HepG2 (cell line): Measurements from ENCODE around the gene JPH2. TPM values are rescaled to one million over a fixed set of nuclear protein-coding genes. Genes with fewer than 3 reads are reported as not detected.

ENCODE experiments used
- HIVEP1 ChIP-seq: sonication (generic); formaldehyde crosslinking; IDR thresholded peaks from 2 replicates; pipeline ENCODE4 v1.4.0; 2020; ENCODE audit warnings: mild to moderate bottlenecking, missing genetic modification reagents
- KAT8 ChIP-seq: IDR thresholded peaks from 2 replicates; pipeline ENCODE4 v1.6.1; 2016; ENCODE audit warnings: missing genetic modification reagents, missing compliant biosample characterization
- MAZ ChIP-seq, 2 experiments: sonication (generic) in 1 of 2; formaldehyde crosslinking in 1 of 2; IDR thresholded peaks; 2 replicates each; pipeline versions ENCODE4 v1.5.0 to v1.6.1; 2012 to 2020; ENCODE audit warnings: low read depth in 2 of 2, mild to moderate bottlenecking in 2 of 2, borderline replicate concordance in 1 of 2, improper control_type of control experiment in 1 of 2, low read length in 1 of 2, missing genetic modification reagents in 1 of 2, moderate library complexity in 1 of 2
- RFXANK ChIP-seq: IDR thresholded peaks from 2 replicates; pipeline ENCODE4 v1.6.1; 2016
- YEATS2 ChIP-seq: sonication (generic); formaldehyde crosslinking; IDR thresholded peaks from 2 replicates; pipeline ENCODE4 v1.4.0; 2020; ENCODE audit warnings: missing genetic modification reagents, borderline replicate concordance
- ZFP36L1 ChIP-seq: sonication (generic); formaldehyde crosslinking; IDR thresholded peaks from 2 replicates; pipeline ENCODE4 v1.8.0; 2022; ENCODE audit warnings: mild to moderate bottlenecking, missing genetic modification reagents, moderate library complexity
- ZNF12 ChIP-seq: sonication (generic); formaldehyde crosslinking; IDR thresholded peaks from 2 replicates; pipeline ENCODE4 v1.5.0; 2020; ENCODE audit warnings: missing genetic modification reagents
- ZNF136 ChIP-seq: sonication (generic); formaldehyde crosslinking; IDR thresholded peaks from 2 replicates; pipeline ENCODE4 v1.8.1; 2022; ENCODE audit warnings: low read depth, mild to moderate bottlenecking, moderate library complexity, missing genetic modification reagents
- ZNF234 ChIP-seq: sonication (generic); formaldehyde crosslinking; conservative IDR thresholded peaks from 2 replicates; pipeline ENCODE4 v1.5.1; 2020; ENCODE audit warnings: mild to moderate bottlenecking, missing genetic modification reagents
- ZNF263 ChIP-seq: sonication (generic); formaldehyde crosslinking; IDR thresholded peaks from 2 replicates; pipeline ENCODE4 v1.4.0; 2020; ENCODE audit warnings: missing genetic modification reagents
- ZNF570 ChIP-seq: sonication (generic); formaldehyde crosslinking; IDR thresholded peaks from 2 replicates; pipeline ENCODE4 v1.4.0; 2020; ENCODE audit warnings: mild to moderate bottlenecking, missing genetic modification reagents, borderline replicate concordance
- ZNF674 ChIP-seq: sonication (generic); formaldehyde crosslinking; IDR thresholded peaks from 2 replicates; pipeline ENCODE4 v1.5.0; 2020; ENCODE audit warnings: low read depth, mild to moderate bottlenecking, missing genetic modification reagents
- ZNF761 ChIP-seq: sonication (generic); formaldehyde crosslinking; conservative IDR thresholded peaks from 2 replicates; pipeline ENCODE4 v1.4.0; 2020; ENCODE audit warnings: mild to moderate bottlenecking, missing genetic modification reagents
- ZSCAN22 ChIP-seq: sonication (generic); formaldehyde crosslinking; IDR thresholded peaks from 2 replicates; pipeline ENCODE4 v1.4.0; 2020; ENCODE audit warnings: mild to moderate bottlenecking, missing genetic modification reagents
- polyA plus RNA-seq, 8 experiments: library from polyadenylated mRNA; depleted of rRNA in 3 of 8; stranded (reverse) in 7 of 8; unstranded in 1 of 8; fragments of >200 nt; fragmentation: Illumina TruSeq in 4 of 8; extraction: Trizol in 4 of 8; gene quantifications; 2 replicates each; pipeline versions ENCODE4 v1.2.1 to v1.2.3, GENCODE V29; 2011 to 2016; ENCODE audit warnings: low read depth in 4 of 8, missing spikeins in 1 of 8, mixed read lengths in 1 of 8; ENCODE audit not compliant: insufficient read depth in 1 of 8
- total RNA-seq, 5 experiments: library from RNA; depleted of rRNA; stranded (reverse); fragments of >200 nt; fragmentation: Illumina TruSeq; extraction: Trizol; gene quantifications; 2 replicates each; pipeline ENCODE4 v1.2.3, GENCODE V29; 2016; ENCODE audit warnings: low read depth in 1 of 5
- TF ChIP-seq, protein P1 (sequence below): sonication (generic); formaldehyde crosslinking; IDR thresholded peaks from 2 replicates; pipeline ENCODE4; 2020; ENCODE audit warnings: missing genetic modification reagents, mild to moderate bottlenecking, borderline replicate concordance
- TF ChIP-seq, protein P2 (sequence below): sonication (generic); formaldehyde crosslinking; IDR thresholded peaks from 2 replicates; pipeline ENCODE4 v1.4.0; 2020; ENCODE audit warnings: mild to moderate bottlenecking, missing genetic modification reagents
- TF ChIP-seq, protein P3 (sequence below): sonication (generic); formaldehyde crosslinking; IDR thresholded peaks from 2 replicates; pipeline ENCODE4 v1.9.0; 2022; ENCODE audit warnings: low read depth, missing genetic modification reagents
- TF ChIP-seq, protein P4 (sequence below): sonication (generic); formaldehyde crosslinking; IDR thresholded peaks from 2 replicates; pipeline ENCODE4 v1.4.0; 2020; ENCODE audit warnings: missing genetic modification reagents, borderline replicate concordance
- TF ChIP-seq, protein P5 (sequence below): sonication (generic); formaldehyde crosslinking; IDR thresholded peaks from 2 replicates; pipeline ENCODE4 v1.5.1; 2020; ENCODE audit warnings: missing genetic modification reagents, mild to moderate bottlenecking, borderline replicate concordance

Gene JPH2
- total and polyA plus RNA-seq, 2 of the 13 experiments (the other 11 are each of a cell fraction or from before 2014, with no cell fraction given), result 0.42 TPM; not detected in 1

DNA sequence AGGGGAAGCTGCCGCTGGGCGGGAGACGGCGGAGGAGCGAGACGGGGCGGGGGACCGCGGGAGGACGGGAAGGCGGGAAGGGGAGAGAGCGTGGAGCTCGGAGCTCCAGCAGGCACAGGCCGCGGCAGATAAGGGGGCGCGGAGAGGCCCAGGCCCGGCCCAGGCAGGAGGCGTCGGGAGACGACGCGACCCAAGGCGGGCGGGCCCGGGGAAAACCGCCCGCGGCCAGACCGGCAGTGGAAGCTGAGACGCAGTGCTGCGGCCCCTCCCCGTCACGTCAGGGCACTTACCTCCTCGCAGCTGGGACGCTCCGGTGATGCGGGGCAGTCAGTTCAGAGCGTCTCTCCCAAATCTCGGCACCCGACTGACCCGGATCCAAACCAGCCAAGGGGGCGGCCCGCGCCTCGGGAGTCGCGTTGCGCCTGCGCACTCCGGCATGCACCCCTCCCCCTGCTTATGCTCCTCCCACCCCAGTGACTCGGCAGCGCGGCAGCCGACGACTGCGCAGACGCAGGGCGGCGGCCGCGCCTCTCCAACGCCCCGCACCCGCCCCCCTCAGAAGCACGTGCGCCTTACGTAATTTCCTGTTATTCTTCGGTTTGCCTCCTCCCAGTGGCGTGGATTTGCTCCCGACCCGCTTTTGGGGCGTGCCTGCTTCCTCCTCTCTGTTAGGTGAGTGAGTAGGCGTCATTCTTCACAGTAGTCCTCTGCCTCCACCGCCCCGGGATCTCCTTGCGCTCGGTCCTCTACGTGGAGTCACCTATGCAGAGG lies 23.6 kb upstream of the JPH2 start, which contains the start of gene OSER1 (continued):
- TF ChIP-seq, protein P1, sequence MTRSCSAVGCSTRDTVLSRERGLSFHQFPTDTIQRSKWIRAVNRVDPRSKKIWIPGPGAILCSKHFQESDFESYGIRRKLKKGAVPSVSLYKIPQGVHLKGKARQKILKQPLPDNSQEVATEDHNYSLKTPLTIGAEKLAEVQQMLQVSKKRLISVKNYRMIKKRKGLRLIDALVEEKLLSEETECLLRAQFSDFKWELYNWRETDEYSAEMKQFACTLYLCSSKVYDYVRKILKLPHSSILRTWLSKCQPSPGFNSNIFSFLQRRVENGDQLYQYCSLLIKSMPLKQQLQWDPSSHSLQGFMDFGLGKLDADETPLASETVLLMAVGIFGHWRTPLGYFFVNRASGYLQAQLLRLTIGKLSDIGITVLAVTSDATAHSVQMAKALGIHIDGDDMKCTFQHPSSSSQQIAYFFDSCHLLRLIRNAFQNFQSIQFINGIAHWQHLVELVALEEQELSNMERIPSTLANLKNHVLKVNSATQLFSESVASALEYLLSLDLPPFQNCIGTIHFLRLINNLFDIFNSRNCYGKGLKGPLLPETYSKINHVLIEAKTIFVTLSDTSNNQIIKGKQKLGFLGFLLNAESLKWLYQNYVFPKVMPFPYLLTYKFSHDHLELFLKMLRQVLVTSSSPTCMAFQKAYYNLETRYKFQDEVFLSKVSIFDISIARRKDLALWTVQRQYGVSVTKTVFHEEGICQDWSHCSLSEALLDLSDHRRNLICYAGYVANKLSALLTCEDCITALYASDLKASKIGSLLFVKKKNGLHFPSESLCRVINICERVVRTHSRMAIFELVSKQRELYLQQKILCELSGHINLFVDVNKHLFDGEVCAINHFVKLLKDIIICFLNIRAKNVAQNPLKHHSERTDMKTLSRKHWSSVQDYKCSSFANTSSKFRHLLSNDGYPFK (CRISPR knock-in tag), result peak; percentile 85; the same call in 1 of the 2 replicates
- TF ChIP-seq ZNF570 (CRISPR knock-in tag) (no peak), KAT8 (CRISPR knock-in tag) (peak; percentile 92), ZFP36L1 (CRISPR knock-in tag) (peak; percentile 48; the same call in 1 of the 2 replicates), HIVEP1 (CRISPR knock-in tag) (peak; percentile 94), RFXANK (CRISPR knock-in tag) (no peak), ZNF263 (CRISPR knock-in tag) (peak; percentile 12; the same call in 1 of the 2 replicates), ZNF761 (CRISPR knock-in tag) (no peak; the same call in 1 of the 2 replicates), ZNF674 (CRISPR knock-in tag) (0 out of 2 replicates have a peak, but pooled peaks have one; percentile 85), MAZ (IDR thresholded peaks at IDR 0.05; ENCODE audit: borderline replicate concordance, low read depth, low read length) (peak; percentile 100), MAZ (CRISPR knock-in tag; IDR thresholded peaks at IDR 0.05; ENCODE audit: low read depth) (peak; percentile 98), ZNF234 (CRISPR knock-in tag) (peak; percentile 96), ZNF136 (peak; percentile 11; the same call in 1 of the 2 replicates), YEATS2 (CRISPR knock-in tag) (peak; percentile 92; the same call in 1 of the 2 replicates), ZSCAN22 (CRISPR knock-in tag) (no peak), ZNF12 (peak; percentile 92)
- TF ChIP-seq, protein P2, sequence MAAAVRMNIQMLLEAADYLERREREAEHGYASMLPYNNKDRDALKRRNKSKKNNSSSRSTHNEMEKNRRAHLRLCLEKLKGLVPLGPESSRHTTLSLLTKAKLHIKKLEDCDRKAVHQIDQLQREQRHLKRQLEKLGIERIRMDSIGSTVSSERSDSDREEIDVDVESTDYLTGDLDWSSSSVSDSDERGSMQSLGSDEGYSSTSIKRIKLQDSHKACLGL, result peak; percentile 8; the same call in 1 of the 2 replicates
- TF ChIP-seq, protein P3, sequence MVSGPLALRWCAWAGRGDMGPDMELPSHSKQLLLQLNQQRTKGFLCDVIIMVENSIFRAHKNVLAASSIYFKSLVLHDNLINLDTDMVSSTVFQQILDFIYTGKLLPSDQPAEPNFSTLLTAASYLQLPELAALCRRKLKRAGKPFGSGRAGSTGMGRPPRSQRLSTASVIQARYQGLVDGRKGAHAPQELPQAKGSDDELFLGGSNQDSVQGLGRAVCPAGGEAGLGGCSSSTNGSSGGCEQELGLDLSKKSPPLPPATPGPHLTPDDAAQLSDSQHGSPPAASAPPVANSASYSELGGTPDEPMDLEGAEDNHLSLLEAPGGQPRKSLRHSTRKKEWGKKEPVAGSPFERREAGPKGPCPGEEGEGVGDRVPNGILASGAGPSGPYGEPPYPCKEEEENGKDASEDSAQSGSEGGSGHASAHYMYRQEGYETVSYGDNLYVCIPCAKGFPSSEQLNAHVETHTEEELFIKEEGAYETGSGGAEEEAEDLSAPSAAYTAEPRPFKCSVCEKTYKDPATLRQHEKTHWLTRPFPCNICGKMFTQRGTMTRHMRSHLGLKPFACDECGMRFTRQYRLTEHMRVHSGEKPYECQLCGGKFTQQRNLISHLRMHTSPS, result no peak
- TF ChIP-seq, protein P4, sequence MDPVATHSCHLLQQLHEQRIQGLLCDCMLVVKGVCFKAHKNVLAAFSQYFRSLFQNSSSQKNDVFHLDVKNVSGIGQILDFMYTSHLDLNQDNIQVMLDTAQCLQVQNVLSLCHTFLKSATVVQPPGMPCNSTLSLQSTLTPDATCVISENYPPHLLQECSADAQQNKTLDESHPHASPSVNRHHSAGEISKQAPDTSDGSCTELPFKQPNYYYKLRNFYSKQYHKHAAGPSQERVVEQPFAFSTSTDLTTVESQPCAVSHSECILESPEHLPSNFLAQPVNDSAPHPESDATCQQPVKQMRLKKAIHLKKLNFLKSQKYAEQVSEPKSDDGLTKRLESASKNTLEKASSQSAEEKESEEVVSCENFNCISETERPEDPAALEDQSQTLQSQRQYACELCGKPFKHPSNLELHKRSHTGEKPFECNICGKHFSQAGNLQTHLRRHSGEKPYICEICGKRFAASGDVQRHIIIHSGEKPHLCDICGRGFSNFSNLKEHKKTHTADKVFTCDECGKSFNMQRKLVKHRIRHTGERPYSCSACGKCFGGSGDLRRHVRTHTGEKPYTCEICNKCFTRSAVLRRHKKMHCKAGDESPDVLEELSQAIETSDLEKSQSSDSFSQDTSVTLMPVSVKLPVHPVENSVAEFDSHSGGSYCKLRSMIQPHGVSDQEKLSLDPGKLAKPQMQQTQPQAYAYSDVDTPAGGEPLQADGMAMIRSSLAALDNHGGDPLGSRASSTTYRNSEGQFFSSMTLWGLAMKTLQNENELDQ (CRISPR knock-in tag), result peak; percentile 48
- TF ChIP-seq, protein P5, sequence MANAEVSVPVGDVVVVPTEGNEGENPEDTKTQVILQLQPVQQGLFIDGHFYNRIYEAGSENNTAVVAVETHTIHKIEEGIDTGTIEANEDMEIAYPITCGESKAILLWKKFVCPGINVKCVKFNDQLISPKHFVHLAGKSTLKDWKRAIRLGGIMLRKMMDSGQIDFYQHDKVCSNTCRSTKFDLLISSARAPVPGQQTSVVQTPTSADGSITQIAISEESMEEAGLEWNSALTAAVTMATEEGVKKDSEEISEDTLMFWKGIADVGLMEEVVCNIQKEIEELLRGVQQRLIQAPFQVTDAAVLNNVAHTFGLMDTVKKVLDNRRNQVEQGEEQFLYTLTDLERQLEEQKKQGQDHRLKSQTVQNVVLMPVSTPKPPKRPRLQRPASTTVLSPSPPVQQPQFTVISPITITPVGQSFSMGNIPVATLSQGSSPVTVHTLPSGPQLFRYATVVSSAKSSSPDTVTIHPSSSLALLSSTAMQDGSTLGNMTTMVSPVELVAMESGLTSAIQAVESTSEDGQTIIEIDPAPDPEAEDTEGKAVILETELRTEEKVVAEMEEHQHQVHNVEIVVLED, result peak; percentile 78
